GM19324 (cell line): ENCODE measurements around the gene VIT.

ENCODE experiments used
- ATAC-seq: cut with Tn5 transposase; IDR thresholded peaks from one replicate; pipeline ENCODE4 v1.9.1; 2021; ENCODE audit warnings: mild to moderate bottlenecking, moderate library complexity; ENCODE audit not compliant: unreplicated experiment, low FRiP score

The VIT gene

GRCh38 chr2:36708041-36708741, 11.7 kb downstream of the VIT start:
- ATAC-seq, result no peak

GRCh38 chr2:36710858-36711515, 14.5 kb downstream of the VIT start:
- no peak for ATAC-seq

- ATAC-seq, result no peak
These were observed 15.3 kb downstream of the VIT start for GRCh38 chr2:36711741-36712314.

- ATAC-seq, result no peak
These were observed 16.8 kb downstream of the VIT start for GRCh38 chr2:36713310-36713709.

GRCh38 chr2:36716111-36716510, 19.6 kb downstream of the VIT start:
- ATAC-seq, result no peak

- no peak for ATAC-seq
These were observed 21.2 kb downstream of the VIT start for GRCh38 chr2:36717603-36718266.

GRCh38 chr2:36727550-36727949, 31.0 kb downstream of the VIT start:
- ATAC-seq, result no peak

- no peak for ATAC-seq
These were observed 32.6 kb downstream of the VIT start for GRCh38 chr2:36729067-36729466.

- no peak for ATAC-seq
These were observed 35.6 kb downstream of the VIT start for GRCh38 chr2:36731941-36732672.

- ATAC-seq, result no peak
These were observed 36.1 kb downstream of the VIT start for GRCh38 chr2:36732673-36733036.

- ATAC-seq, result no peak
These were observed 36.7 kb downstream of the VIT start for GRCh38 chr2:36733215-36733614.

GRCh38 chr2:36734304-36734703, 37.8 kb downstream of the VIT start:
- no peak for ATAC-seq

GRCh38 chr2:36737131-36737750, 40.7 kb downstream of the VIT start:
- no peak for ATAC-seq

GRCh38 chr2:36740061-36740460, 43.6 kb downstream of the VIT start:
- ATAC-seq, result no peak

GRCh38 chr2:36741188-36741837, 44.8 kb downstream of the VIT start:
- ATAC-seq, result no peak

GRCh38 chr2:36743954-36744353, 47.4 kb downstream of the VIT start:
- no peak for ATAC-seq

- no peak for ATAC-seq
These were observed 51.7 kb downstream of the VIT start for GRCh38 chr2:36748166-36748565.

GRCh38 chr2:36750101-36750500, 53.6 kb downstream of the VIT start:
- ATAC-seq, result no peak

GRCh38 chr2:36753706-36754221, 57.3 kb downstream of the VIT start:
- ATAC-seq, result no peak

GRCh38 chr2:36754578-36754977, 58.1 kb downstream of the VIT start:
- ATAC-seq, result no peak
